Lung (tissue), 12 donors: Measurements from ENCODE around the gene SYNE3. TPM values are rescaled to one million over a fixed set of nuclear protein-coding genes. Genes with fewer than 3 reads are reported as not detected.

ENCODE experiments used
- ATAC-seq: fragments of 200-7000 bp; cut with Tn5 transposase; one replicate; pipeline ENCODE4 v1.9.1; 2020; ENCODE audit warnings: moderate number of reproducible peaks; ENCODE audit not compliant: insufficient read depth, low FRiP score
- DNase-seq, 3 donors: peaks; one replicate each; pipeline ENCODE4 v3.0.0-alpha.2; 2013 to 2017
- H3K27ac ChIP-seq, 2 donors: one replicate each; pipeline ENCODE4 v1.5.1; 2013; ENCODE audit warnings: mild to moderate bottlenecking in 2 of 2, moderate library complexity in 2 of 2, control low read depth in 1 of 2, inconsistent platforms in 1 of 2, low read depth in 1 of 2, low read length in 1 of 2
- H3K27me3 ChIP-seq, 3 donors: one replicate each; pipeline ENCODE4 v1.5.1; 2013; ENCODE audit warnings: low read length in 2 of 3; ENCODE audit not compliant: control insufficient read depth in 3 of 3, insufficient read depth in 3 of 3
- H3K36me3 ChIP-seq, 4 donors: one replicate each; pipeline ENCODE4 v1.5.1; 2013; ENCODE audit warnings: low read length in 4 of 4, mild to moderate bottlenecking in 1 of 4, moderate library complexity in 1 of 4; ENCODE audit not compliant: control insufficient read depth in 4 of 4, insufficient read depth in 4 of 4
- H3K4me1 ChIP-seq, 5 donors: one replicate each; pipeline ENCODE4 v1.5.1; 2013; ENCODE audit warnings: low read length in 5 of 5, mild to moderate bottlenecking in 2 of 5, moderate library complexity in 1 of 5; ENCODE audit not compliant: control insufficient read depth in 5 of 5, insufficient read depth in 5 of 5
- H3K4me3 ChIP-seq: one replicate; pipeline ENCODE4 v1.5.1; 2013; ENCODE audit warnings: mild to moderate bottlenecking, control low read depth, moderate library complexity
- H3K9ac ChIP-seq, 2 donors: one replicate each; pipeline ENCODE4 v1.5.1; 2013; ENCODE audit warnings: low read length in 2 of 2, control low read depth in 1 of 2; ENCODE audit not compliant: insufficient read depth in 1 of 2
- H3K9me3 ChIP-seq, 4 donors: one replicate each; pipeline ENCODE4 v1.5.1; 2013; ENCODE audit warnings: low read length in 3 of 4, mild to moderate bottlenecking in 1 of 4, moderate library complexity in 1 of 4; ENCODE audit not compliant: control insufficient read depth in 4 of 4, insufficient read depth in 3 of 4
- WGBS, 2 donors: extraction: QIAGEN DNeasy Blood & Tissue Kit; methylation state at CpG; one replicate each; pipeline ENCODE4 v1.1.7; 2013; 5-methylcytosine and 5-hydroxymethylcytosine counted together
- polyA plus RNA-seq, 2 donors: library from polyadenylated mRNA; stranded (reverse); fragments of 200-250 nt; gene quantifications; one replicate each; pipeline ENCODE4 v1.2.1, GENCODE V29; 2013
- total RNA-seq, 2 donors: library from RNA; depleted of rRNA in 1 of 2; stranded (reverse); fragments of >200 nt in 1 of 2; gene quantifications; one replicate each; pipeline ENCODE4 v1.2.1, GENCODE V29; 2014 to 2021
- TF ChIP-seq, protein P1 (sequence below): IDR thresholded peaks from 2 replicates; pipeline ENCODE4 v1.5.1; 2012; ENCODE audit warnings: mild to moderate bottlenecking; ENCODE audit errors: control extremely low read depth, extremely low read depth
- donor health status: control.
- donor health status: control.
- donor health status: Bipolar disorder and iron deficiency.
- donor health status: healthy.
- donor health status: DM: yes; HTN: yes; CAD: no.

Gene SYNE3
- total and polyA plus RNA-seq, 4 donors = 2.7 to 30.5 (median 6.1) TPM

DNA sequence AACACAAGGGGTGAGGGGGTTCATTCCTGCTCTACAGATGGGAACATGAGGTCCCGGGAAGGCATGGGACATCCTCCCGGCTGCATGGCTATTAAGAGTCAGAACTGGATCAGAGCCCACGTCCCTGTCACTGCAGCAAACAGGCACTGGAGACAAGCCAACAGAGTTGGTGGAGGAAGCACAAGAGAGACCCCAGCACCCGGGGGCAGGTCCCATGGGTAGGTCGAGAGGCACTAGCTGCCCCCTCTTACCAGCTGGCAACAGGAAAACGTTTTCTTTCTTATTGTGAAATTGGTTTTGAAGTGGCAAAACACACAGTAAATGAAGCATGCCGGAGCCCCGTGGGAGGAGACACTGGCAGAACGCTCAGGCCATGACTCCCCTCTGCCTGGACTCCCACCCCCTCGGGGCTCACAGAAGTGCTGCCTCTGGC lies 43.6 kb downstream of the SYNE3 start:
- ATAC-seq = peak; percentile 14
- H3K36me3 ChIP-seq = peaks cover 0 to 32% (median 7%) of the 10 kb centered on the region in 4 donors
- WGBS, 2 donors = 22 to 43% methylated on average over 10 of the region's 10 CpGs
- H3K4me1 ChIP-seq = peaks cover 0 to 13% (median 0%) of the 10 kb centered on the region in 5 donors
- H3K9ac ChIP-seq = no peak overlapping the region
- no peak overlapping the region for H3K4me3 ChIP-seq
- no peaks in the 10 kb centered on the region for H3K9me3 ChIP-seq
- DNase-seq = no peak
- no peak overlapping the region for H3K27ac ChIP-seq
- no peaks in the 10 kb centered on the region for H3K27me3 ChIP-seq
- TF ChIP-seq, protein P1, sequence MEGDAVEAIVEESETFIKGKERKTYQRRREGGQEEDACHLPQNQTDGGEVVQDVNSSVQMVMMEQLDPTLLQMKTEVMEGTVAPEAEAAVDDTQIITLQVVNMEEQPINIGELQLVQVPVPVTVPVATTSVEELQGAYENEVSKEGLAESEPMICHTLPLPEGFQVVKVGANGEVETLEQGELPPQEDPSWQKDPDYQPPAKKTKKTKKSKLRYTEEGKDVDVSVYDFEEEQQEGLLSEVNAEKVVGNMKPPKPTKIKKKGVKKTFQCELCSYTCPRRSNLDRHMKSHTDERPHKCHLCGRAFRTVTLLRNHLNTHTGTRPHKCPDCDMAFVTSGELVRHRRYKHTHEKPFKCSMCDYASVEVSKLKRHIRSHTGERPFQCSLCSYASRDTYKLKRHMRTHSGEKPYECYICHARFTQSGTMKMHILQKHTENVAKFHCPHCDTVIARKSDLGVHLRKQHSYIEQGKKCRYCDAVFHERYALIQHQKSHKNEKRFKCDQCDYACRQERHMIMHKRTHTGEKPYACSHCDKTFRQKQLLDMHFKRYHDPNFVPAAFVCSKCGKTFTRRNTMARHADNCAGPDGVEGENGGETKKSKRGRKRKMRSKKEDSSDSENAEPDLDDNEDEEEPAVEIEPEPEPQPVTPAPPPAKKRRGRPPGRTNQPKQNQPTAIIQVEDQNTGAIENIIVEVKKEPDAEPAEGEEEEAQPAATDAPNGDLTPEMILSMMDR = no peak

DNA sequence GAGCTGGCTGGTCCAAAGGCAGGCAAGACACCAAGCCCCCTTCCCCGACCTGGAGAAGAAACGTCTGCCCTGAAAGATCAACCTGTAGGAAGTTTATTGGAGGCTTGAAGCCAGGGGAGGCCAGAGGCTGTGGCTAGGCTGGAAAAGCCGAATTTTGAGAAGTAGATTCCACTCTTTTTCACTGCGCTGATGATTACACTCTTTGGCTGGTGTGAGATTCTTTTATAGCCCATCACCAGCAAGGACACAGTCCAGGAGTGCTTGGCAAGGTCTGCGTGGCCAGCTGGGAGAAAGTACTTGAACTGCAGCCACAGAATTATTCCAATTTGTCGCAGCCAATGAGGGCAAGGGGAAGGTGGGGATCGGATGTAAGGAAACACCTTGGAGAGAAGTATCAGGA lies 45.0 kb downstream of the SYNE3 start:
- H3K4me1 ChIP-seq = peaks cover 0 to 10% (median 0%) of the 10 kb centered on the region in 5 donors
- ATAC-seq = no peak
- no peaks in the 10 kb centered on the region for H3K27me3 ChIP-seq
- TF ChIP-seq, protein P1 = no peak
- DNase-seq = no peak
- H3K27ac ChIP-seq = no peak overlapping the region
- H3K4me3 ChIP-seq = no peak overlapping the region
- no peaks in the 10 kb centered on the region for H3K9me3 ChIP-seq
- 76 to 86% methylated on average over 7 of the region's 7 CpGs for whole genome bisulfite sequencing, 2 donors
- no peak overlapping the region for H3K9ac ChIP-seq
- H3K36me3 ChIP-seq = peaks cover 0 to 34% (median 7%) of the 10 kb centered on the region in 4 donors

DNA sequence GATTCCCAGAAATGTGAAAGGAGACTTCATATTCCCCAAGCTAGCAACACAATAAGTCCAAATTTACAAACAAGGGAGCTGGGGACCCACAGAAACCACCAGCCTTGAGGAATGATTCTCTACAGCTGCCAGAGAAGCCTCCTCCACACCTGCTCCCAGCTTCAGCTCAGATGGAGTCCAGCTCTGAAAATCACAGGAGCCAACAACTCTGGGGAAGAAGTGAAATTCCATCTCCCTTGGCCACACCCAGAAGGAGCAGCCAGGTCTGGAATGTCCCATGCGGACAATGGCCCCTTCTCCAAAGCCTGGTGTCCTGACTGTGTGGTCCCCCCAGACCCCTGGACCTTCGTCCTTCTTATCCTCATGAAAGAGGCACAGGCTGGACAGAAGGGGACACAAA lies 45.4 kb downstream of the SYNE3 start:
- Histone ChIP-seq H3K27me3 (no peaks in the 10 kb centered on the region), H3K9ac (no peak overlapping the region), H3K9me3 (no peaks in the 10 kb centered on the region), H3K4me3 (no peak overlapping the region), H3K4me1 (peaks cover 0 to 10% (median 0%) of the 10 kb centered on the region in 5 donors), H3K36me3 (peaks cover 0 to 37% (median 7%) of the 10 kb centered on the region in 4 donors), H3K27ac (no peak overlapping the region)
- TF ChIP-seq, protein P1 = no peak
- DNase-seq (no peak), ATAC-seq (no peak)
- 94 to 100% methylated on average over 2 of the region's 2 CpGs for WGBS, 2 donors

DNA sequence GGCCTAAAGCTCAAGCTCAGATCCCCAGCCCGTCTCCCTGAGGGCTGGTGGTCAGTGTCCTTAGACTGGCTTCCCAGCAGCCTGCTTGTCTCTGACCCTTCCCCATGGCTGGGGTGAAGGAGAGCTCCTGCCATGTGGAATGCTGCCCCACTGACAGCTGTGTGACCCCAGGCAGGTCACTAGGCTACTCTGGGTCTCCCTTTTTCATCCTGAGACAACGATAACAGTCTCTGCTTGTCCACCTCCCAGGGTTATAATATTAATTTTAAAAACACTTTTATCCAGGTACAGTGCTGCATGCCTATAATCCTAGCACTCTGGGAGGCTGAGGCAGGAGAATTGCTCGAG lies 47.3 kb downstream of the SYNE3 start:
- no peak for DNase-seq
- no peak overlapping the region for H3K4me3 ChIP-seq
- peaks cover 0 to 10% (median 0%) of the 10 kb centered on the region in 5 donors for H3K4me1 ChIP-seq
- ATAC-seq = no peak
- TF ChIP-seq, protein P1 = no peak
- peaks cover 0 to 28% (median 10%) of the 10 kb centered on the region in 4 donors for H3K36me3 ChIP-seq
- H3K9ac ChIP-seq = no peak overlapping the region
- no peak overlapping the region for H3K27ac ChIP-seq
- no peaks in the 10 kb centered on the region for H3K9me3 ChIP-seq
- no peaks in the 10 kb centered on the region for H3K27me3 ChIP-seq
- WGBS, 2 donors = 77 to 94% methylated on average over 3 of the region's 3 CpGs
